Stimulated activated naive CD4-positive, alpha-beta T cell treated with Interleukin-2 at 50 U/mL for 16 hours (primary cell): ENCODE results near the gene OPA3.

ENCODE experiments used
- DNase-seq: peaks from one replicate; lab custom pipeline; 2025; lab: John Stamatoyannopoulos, UW

OPA3 gene

GRCh38 chr19:45503909-45504308 lies 80.7 kb downstream of the OPA3 start:
- DNase-seq: no peak

- DNase-seq: no peak
These were observed 82.5 kb downstream of the OPA3 start for GRCh38 chr19:45502111-45502510.

GRCh38 chr19:45501730-45502014 lies 82.9 kb downstream of the OPA3 start:
- no peak for DNase-seq

GRCh38 chr19:45500918-45501729 lies 83.5 kb downstream of the OPA3 start:
- no peak for DNase-seq

- peak; percentile 50 for DNase-seq
These were observed 85.1 kb downstream of the OPA3 start for GRCh38 chr19:45499196-45500180.

GRCh38 chr19:45498411-45499195 lies 86.0 kb downstream of the OPA3 start, which contains the start of gene PPM1N:
PPM1N (plus strand) TSS chr19:45498443; CDS start chr19:45498473, 30 bp downstream.
- peak; percentile 55 for DNase-seq

- no peak for DNase-seq
These were observed 86.8 kb downstream of the OPA3 start for GRCh38 chr19:45497791-45498190.

- peak; percentile 31 for DNase-seq
These were observed 88.2 kb downstream of the OPA3 start for GRCh38 chr19:45496349-45496953.

GRCh38 chr19:45495178-45495577 lies 89.4 kb downstream of the OPA3 start:
- DNase-seq: no peak

GRCh38 chr19:45494261-45494916 lies 90.2 kb downstream of the OPA3 start:
- no peak for DNase-seq

GRCh38 chr19:45492627-45493470 lies 91.8 kb downstream of the OPA3 start:
- no peak for DNase-seq

- no peak for DNase-seq
These were observed 92.4 kb downstream of the OPA3 start for GRCh38 chr19:45492137-45492626.

- no peak for DNase-seq
These were observed 95.3 kb downstream of the OPA3 start for GRCh38 chr19:45489216-45489855.

GRCh38 chr19:45488708-45489107 lies 95.9 kb downstream of the OPA3 start:
- no peak for DNase-seq

- peak; percentile 93 for DNase-seq
These were observed 99.1 kb downstream of the OPA3 start for GRCh38 chr19:45485305-45486077.

- DNase-seq: no peak
These were observed 100.2 kb downstream of the OPA3 start for GRCh38 chr19:45484273-45484945.

- no peak for DNase-seq
These were observed 101.6 kb downstream of the OPA3 start for GRCh38 chr19:45483033-45483432.
